EH (cell line): ENCODE measurements around the gene ALKBH3.

Experiments used
- DNase-seq: peaks from one replicate; pipeline ENCODE4 v3.0.0-alpha.2; 2015; ENCODE audit warnings: low read depth

The ALKBH3 gene

DNA sequence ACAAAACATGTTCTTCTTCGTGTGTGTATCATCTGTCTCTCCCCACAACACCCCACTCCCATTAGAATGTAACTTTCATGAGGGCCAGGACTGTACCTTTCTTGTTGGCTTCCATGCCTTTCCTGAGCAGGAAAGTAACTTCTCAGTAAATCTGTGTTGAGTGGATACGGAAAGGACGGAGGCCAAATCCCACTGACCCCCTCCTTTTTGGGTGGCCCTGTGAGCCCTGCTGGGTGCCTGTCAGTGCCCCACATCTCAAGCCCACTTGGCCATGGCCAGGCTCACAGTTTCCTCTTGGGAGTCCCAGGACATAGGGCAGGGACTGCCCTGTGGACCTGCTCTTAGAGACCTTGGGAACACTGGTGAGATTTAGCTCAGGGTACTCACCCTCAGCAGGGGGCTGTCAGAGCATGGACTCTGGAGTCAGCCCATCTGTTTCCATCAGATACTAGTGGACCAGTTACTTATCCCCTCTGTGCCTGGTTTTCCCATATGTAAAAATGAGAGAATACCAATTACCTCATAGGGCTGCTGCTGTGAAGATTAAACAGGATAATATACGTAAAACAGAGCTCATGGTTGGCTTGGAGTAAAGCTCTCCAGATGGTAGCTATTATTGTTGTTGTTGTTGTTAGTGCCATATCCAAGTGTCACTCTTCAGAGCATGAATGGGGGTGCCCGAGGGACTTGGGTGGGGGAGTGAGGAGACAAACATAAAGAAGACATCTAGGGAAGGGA, 60.8 kb downstream of the ALKBH3 start:
- DNase-seq = no peak

DNA sequence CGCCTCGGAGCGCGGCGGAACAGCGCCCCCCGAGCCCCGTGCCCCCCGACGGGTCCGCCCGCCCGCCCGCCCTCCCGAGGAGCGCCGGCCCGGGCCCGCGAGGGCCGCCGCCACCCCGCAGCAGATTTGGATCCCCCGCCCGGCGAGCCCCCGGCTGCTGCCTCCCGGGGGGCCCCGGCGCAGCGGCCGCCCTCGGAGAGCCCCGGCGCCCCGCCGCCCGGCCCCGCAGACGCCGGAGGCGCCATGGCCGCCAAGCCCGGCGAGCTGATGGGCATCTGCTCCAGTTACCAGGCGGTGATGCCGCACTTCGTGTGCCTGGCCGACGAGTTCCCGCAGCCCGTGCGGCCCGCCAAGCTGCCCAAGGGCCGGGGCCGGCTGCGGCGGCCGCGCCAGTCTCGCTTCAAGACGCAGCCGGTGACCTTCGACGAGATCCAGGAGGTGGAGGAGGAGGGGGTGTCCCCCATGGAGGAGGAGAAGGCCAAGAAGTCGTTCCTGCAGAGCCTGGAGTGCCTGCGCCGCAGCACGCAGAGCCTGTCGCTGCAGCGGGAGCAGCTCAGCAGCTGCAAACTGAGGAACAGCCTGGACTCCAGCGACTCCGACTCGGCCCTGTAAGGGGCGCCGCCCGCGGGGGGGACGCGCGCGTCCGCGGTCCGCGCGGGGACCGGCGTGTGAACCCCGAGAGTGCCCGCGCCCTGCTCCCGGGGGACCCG, 62.2 kb downstream of the ALKBH3 start:
- DNase-seq = peak; percentile 39

DNA sequence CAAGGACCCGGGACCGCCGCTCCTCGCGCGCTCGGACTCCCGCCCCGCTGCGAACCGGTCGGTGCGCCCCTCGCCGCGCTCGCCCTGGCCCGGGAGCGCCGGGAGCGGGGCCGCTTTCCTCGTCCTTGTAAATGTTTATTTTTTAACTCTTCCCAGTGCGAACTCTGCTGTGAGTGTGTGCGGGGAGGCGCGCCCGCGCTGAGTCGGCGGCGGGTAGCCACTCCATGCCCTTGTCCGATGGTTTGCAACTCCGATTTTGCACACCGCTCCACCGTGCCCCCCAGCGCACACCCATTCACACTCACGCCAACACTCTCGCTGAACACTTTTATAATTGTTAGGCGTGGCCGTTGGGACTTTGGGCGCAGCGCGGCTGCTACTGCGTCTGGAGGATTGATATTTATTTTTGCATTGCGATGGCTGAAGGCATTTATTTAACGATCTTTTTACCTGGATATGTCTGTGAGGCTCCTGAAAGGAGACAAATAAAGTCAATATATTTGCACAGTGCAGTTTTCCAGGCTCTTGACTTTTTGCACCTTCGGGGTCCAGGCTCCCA, 62.8 kb downstream of the ALKBH3 start:
- DNase-seq = no peak

DNA sequence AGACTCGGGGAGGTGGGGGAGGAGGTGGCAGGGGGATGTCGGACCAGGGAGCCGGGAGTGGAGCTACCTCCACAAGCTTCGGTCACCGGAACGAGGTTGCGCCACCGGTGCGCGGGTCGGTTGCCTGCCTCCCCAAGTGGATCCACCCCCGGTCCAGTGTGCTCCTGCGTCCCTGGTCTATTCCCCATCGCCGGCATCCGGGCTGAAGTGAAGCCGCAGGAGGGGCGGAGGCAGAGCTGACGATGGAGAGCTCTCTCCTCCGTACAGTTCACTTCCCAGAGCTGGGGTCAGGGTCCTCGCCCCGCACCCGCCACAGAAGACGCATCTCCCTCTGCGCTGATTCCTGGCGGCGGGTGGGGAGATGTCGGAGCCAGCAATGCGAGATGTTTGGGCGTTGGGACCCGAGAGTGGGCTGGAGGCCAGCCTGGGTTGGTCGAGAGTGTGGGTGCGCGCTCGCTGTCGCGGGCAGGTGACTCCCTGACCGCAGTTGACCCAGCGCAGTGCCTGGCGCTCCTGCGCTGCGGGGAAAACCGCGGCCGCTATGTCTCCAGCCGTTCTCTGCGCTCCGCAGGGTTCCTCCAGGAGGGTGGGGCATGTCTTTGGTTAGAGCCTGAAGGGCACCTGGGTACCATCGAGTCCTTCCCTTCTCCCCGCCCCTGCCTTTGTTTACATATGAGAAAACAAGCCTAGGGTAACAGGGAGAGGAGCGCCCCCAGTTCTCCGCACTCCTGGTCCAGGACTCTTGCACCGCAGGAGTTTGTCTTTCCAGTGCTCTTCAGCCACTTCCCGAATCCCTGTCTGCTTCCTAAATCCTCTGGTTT, 63.5 kb downstream of the ALKBH3 start:
- DNase-seq = no peak

DNA sequence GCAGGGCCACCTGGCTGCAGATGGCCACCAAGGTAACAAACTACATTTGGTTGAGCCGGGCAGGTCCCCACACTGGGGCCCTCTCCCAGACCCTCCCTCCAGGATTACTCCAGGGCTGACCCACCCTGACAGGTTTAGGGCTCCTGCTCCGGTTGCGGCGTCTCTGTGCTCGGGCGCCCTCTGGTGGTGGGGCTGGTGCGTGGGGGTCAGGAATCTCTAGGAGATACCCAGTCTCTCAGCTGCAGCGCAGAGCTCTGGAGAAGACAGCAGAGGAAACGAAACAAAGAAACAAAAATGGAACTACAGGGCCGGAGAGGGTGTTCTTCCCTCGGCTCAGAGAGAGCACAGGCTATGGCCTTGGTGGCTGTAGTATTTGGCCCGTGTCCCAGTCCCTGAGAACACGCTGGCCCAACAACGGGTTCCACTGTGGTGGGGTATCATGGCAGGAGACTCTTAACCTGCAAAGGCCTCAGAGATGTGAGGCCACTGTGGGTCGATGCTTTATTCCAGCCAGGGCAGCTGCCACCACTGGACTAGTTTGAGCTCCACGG, 64.2 kb downstream of the ALKBH3 start:
- peak; percentile 39 for DNase-seq

DNA sequence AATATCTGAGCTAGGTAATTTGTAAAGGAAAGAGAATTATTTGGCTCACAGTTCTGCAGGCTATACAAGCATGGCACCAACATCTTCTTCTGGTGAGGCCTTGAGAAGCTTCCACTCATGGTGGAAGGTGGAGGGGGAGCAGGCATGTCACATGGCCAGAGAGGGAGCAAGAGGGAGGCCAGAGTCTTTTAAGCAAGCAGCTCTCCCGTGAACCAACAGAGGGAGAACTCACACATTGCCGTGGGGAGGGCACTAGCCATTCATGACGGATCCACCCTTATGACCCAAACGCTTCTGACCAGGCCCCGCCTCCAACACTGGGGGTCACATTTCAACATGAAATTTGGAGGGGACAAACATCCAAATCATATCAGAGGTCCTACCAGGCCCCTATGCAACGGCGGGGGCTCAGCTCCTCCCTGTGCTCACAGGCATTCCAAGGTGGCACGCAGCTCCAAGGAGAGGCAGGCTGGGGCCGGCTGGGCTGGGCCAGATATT, 66.4 kb downstream of the ALKBH3 start:
- DNase-seq = peak; percentile 55

DNA sequence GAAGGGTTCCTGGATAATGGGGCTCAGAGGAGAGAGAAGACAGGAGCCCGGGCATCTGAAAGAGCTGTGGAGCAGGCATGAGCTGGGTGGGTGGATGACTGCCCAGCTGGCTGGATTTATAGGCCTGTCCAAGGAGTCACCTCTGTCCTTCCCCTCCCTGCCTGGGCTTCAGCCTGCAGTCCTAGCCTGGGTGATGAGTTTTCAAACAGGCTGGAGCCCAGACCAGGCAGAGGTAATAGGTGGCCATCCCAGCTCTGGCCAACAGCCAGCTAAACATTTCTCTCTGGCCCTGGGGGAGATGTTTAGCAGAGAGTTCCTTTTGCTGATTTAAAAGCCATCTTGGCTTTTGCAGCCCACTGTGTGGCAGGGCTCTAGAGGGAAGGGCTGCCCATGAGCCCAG, 67.2 kb downstream of the ALKBH3 start:
- DNase-seq = no peak

DNA sequence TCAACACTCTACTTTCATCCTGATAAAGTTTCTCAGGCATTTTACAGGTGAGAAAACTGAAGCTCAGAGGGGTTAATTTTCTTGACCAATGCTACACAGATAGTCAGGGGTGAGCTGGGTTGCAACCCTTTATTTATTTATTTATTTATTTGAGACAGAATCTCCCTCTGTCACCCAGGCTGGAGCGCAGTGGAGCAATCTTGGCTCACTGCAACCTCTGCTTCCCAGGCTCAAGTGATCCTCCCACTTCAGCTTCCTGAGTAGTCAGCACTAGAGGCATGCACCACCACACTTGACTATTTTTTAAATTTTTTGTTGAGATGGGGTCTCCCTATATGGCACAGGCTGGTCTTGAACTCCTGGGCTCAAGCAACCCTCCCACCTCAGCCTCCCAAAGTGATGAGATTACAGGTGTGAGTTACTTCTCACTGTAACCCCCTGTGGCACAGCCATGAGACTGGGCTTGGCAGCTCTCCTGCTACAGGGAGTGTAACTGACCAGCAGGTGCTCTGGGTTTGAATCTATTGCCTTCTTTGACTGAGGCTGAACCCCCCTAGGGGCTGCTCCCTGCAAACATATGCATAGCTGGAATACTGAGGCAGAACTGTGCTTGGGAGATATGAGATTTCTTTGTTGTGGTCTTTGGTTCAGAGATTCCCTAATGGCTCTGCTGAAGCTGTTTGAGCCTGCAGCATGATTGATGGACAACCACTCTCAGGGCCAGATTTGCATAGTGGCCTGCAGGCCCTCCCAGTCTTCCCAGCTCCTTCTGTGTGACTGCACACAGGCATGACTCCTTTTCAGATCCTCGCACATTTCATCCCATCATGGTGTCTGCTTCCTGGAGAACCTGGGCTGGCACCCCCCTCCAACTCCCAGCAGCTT, 68.0 kb downstream of the ALKBH3 start:
- no peak for DNase-seq

DNA sequence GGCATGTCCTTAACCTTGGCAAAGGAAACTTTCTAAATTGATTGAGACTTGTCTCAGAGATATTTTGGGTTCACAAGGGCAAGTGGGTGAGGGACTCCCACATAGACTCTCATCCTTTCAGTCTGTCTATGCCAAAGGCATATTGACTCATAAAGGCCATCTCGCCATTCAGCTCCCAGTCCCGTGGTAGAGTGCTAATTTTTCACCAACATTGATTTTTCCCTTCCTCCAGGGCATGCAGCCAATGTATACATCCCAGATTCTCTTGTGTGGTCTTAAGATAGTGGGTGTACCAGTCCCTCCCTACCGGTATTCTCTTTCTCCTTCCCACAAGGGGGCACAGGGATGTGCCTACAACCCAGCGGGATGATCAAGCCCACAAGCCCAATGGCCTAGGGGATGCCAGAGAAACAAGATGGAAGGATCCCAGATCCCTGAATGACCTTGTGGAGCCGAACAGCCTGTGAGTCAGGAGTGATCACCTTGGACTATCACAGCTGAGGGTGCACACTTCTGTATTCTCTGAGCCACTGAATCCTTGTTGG, 69.8 kb downstream of the ALKBH3 start:
- no peak for DNase-seq

DNA sequence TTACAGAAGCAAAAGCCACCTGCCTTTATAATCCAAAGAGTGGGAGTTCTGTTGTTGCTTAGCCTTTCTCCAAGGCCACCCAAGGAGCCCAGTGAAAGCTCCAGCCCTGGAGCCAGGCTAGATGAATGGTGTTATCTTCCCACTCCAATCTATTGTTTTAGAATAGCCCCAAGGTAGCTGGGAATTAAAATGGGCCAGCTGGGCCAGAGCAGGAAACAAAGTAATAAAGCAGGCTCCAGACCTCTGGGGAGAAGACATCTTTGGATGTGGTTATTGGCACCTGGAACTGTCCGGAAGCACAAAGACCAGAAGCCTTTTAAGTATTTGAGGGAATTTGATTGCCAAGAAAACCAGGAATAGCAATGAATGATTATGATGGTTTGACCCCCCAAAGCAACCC, 70.6 kb downstream of the ALKBH3 start:
- no peak for DNase-seq

DNA sequence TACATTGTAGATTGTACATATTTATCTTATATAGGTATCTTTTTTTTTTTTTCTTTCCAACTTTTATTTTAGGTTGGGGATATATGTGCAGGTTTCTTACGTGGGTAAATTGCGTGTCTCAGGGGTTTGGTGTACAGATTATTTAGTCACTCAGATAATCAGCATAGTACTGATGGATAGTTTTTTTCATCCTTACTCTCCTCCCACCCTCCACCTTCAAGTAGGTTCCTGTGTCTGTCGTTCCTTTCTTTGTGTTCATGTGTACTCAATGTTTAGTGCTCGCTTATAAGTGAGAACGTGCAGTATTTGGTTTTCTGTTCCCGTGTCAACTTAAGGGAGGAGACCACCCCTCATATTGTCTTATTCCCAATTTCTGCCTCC, 71.4 kb downstream of the ALKBH3 start:
- no peak for DNase-seq

DNA sequence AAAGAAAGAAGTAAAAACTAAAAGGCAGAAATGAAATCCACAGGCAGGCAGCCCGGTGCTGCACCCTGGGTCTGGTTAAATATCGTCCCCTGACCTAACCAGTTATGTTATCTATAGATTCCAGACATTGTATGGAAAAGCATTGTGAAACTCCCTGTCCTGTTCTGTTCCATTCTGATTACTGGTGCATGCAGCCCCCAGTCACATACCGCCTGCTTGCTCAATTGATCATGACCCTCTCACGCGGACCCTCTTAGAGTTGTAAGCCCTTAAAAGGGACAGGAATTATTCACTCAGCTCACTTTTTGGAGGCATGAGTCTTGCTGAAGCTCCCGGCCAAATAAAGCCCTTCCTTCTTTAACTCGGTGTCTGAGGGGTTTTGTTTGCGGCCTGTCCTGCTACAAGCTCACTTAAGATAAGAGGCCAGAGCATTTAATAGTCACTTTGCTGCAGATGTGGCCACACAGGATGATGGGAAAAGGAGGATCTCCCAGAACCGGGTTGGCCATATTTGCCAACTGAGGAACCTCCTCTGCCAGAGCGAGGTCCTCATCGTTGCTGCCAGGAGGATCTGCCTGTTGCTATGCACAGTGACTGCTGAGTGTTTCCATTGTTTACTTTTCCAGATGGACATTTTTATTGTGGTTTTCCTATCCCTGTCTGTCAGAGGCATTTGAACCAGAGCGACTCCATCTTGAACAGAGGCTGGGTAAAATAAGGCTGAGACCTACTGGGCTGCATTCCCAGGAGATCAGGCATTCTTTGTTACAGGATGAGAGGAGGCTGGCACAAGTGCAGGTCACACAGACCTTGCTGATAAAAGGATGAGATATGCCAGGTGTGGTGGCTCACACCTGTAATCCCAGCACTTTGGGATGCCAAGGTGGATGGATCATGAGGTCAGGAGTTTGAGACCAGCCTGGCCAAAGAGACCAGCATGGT, 72.0 kb downstream of the ALKBH3 start:
- no peak for DNase-seq

DNA sequence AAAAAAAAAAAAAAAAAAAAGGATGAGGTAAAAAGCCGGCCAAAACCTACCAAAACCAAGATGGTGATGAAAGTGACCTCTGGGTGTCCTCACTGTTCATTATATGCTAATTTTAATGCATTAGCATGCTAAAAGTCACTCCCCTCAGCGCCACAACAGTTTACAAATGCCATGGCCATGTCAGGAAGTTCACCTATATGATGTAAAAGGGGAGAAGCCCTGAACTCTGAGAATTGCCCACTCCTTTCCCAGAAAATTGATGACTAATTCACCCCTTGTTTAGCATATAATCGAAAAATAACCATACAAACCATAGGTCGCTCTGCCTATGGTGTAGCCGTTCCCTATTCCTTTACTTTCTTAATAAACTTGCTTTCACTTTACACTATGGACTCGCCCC, 72.9 kb downstream of the ALKBH3 start:
- DNase-seq = no peak

DNA sequence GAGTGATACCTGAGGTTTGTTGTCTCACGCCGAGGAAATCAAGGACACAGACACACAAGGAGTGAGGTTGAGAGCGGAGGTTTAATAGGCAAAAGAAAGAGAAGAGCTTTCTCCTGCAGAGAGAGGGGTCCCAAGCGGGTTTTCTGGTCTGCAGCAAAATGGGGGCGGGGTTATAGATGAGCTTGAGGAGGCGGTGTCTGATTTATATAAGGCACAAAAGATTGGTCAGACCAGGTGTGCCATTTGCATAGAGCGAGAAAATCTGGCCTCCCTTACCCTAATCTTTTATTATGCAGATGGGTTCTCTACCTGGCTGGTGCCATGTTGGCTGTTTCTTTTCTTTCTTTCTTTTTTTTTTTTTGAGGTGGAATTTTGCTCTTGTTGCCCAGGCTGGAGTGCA, 73.6 kb downstream of the ALKBH3 start:
- no peak for DNase-seq

DNA sequence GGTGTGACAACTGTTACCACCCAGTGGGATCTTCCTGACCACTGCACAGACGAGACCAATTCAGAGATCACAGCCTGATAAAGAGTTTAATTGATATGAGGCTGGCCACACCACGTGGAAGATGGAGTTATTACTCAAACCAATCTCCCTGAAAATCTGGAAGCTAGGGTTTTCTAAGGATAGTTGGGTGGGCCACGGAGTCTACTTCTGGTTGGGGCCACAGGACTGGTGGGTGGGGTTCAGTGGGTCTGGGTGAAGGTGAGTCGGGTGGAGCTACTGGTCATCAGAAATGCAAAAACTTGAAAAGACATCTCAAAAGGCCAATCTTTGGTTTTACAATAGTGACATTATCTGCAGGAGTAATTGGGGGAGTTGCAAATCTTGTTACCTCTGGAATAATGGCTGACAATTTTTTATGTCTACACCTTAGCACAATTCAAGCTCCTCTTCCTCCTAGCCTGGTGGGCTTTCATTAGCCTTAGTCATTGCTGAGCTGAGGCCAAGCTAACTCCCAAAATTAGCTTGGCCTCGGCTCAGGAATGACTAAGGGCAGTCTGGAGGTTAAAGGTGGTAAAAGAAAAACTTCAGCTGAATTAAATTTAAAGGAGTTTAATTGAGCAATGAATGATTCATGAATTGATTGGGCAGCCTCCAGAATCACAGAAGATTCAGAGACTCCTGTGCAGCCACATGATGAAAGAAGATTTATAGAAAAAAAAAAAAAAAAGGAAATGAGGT, 74.9 kb downstream of the ALKBH3 start:
- DNase-seq = peak; percentile 35

DNA sequence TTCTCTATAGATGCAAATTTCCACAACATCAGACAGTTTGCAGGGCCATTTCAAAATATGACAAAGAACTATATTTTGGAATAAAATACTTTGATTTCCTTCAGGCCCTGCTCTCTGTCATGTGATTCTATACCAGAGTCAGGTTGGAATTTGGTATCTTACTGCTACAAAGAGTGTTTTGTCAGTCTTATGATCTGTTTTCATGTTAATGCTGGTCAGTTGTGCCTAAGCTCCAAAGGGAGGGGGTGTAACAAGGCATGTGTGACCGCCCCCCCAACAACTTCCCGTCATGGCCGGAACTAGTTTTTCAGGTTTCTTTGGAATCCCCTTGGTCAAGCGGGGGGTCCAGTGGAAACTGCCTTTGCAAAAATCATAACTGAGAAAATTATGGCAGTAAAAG, 76.9 kb downstream of the ALKBH3 start:
- no peak for DNase-seq

DNA sequence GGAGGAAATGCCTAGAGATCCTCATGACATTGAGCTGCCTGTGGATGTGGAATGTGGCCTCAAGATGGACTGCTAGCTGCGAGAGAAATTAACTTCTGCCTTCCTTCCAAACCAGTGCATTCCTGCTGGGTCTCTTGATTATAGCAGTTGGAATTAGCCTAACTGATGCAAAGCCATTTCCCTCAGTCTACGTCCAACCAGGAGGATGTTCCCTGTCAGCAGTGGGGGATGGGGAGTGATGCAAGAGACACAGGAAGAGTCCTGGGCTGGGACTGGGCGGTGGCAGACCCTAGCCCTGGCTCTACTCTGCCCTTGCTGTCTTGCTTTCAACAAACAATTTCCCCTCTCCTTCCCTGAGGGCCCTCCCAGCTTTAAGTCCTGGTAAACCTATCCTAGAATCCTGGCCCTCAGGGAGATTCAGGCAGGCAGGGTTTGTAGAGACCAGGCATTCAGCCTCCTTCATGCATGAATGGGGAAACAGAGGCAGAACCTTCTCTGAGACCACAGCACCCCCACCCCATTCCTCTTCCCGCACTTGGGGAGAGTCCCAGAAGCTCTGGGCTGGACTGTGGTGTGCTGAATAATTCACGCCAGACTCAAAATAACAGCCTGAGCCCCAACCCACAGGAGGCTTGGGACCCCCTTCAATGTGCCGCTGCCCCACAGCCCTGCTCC, 78.8 kb downstream of the ALKBH3 start:
- peak; percentile 55 for DNase-seq
